ENCODE measurements around the gene LRMDA. TPM values are rescaled to one million over a fixed set of nuclear protein-coding genes. Genes with fewer than 3 reads are reported as not detected.

Gene LRMDA
- total RNA-seq, 1 experiment from 2014 or later, result 20.3 TPM

- no peak for DNase-seq (ENCODE audit: low read depth)
- in situ Hi-C loops (cut with HindIII; ENCODE audit: low pct_unique_long_range_greater_than_20kb, low sequenced_read_pairs), result no loop called here
These were observed 30.5 kb downstream of the LRMDA start for GRCh38 chr10:75461672-75462649.

- DNase-seq (ENCODE audit: low read depth), result no peak
- in situ Hi-C loops (cut with HindIII; ENCODE audit: low pct_unique_long_range_greater_than_20kb, low sequenced_read_pairs), result no loop called here
These were observed 31.4 kb downstream of the LRMDA start for GRCh38 chr10:75462865-75463264.

GRCh38 chr10:75464478-75465449, 33.3 kb downstream of the LRMDA start:
- no peak for DNase-seq (ENCODE audit: low read depth)
- in situ Hi-C loops (cut with HindIII; ENCODE audit: low pct_unique_long_range_greater_than_20kb, low sequenced_read_pairs), result no loop called here

- no peak for DNase-seq (ENCODE audit: low read depth)
- in situ Hi-C loops (cut with HindIII; ENCODE audit: low pct_unique_long_range_greater_than_20kb, low sequenced_read_pairs), result no loop called here
These were observed 34.0 kb downstream of the LRMDA start for GRCh38 chr10:75465450-75465827.

GRCh38 chr10:75466001-75466400, 34.6 kb downstream of the LRMDA start:
- in situ Hi-C loops (cut with HindIII; ENCODE audit: low pct_unique_long_range_greater_than_20kb, low sequenced_read_pairs), result no loop called here
- DNase-seq (ENCODE audit: low read depth), result no peak

- DNase-seq (ENCODE audit: low read depth), result peak; percentile 19
These were observed 35.5 kb downstream of the LRMDA start for GRCh38 chr10:75466886-75467285.

GRCh38 chr10:75468612-75469005, 37.2 kb downstream of the LRMDA start:
- DNase-seq (ENCODE audit: low read depth), result no peak
- in situ Hi-C loops (cut with HindIII; ENCODE audit: low pct_unique_long_range_greater_than_20kb, low sequenced_read_pairs), result no loop called here

More at GRCh38 chr10:75466886-75467285, 35.5 kb downstream of the LRMDA start:
- in situ Hi-C loops (cut with HindIII; ENCODE audit: low pct_unique_long_range_greater_than_20kb, low sequenced_read_pairs), result no loop called here

- DNase-seq (ENCODE audit: low read depth), result peak; percentile 54
- in situ Hi-C loops (cut with HindIII; ENCODE audit: low pct_unique_long_range_greater_than_20kb, low sequenced_read_pairs), result no loop called here
These were observed 37.7 kb downstream of the LRMDA start for GRCh38 chr10:75469006-75469616.

- DNase-seq (ENCODE audit: low read depth), result no peak
- in situ Hi-C loops (cut with HindIII; ENCODE audit: low pct_unique_long_range_greater_than_20kb, low sequenced_read_pairs), result no loop called here
These were observed 39.5 kb downstream of the LRMDA start for GRCh38 chr10:75470901-75471300.

GRCh38 chr10:75472685-75473084, 41.3 kb downstream of the LRMDA start:
- in situ Hi-C loops (cut with HindIII; ENCODE audit: low pct_unique_long_range_greater_than_20kb, low sequenced_read_pairs), result no loop called here
- no peak for DNase-seq (ENCODE audit: low read depth)

GRCh38 chr10:75474106-75474505, 42.7 kb downstream of the LRMDA start:
- no peak for DNase-seq (ENCODE audit: low read depth)
- in situ Hi-C loops (cut with HindIII; ENCODE audit: low pct_unique_long_range_greater_than_20kb, low sequenced_read_pairs), result no loop called here

- in situ Hi-C loops (cut with HindIII; ENCODE audit: low pct_unique_long_range_greater_than_20kb, low sequenced_read_pairs), result no loop called here
- no peak for DNase-seq (ENCODE audit: low read depth)
These were observed 44.2 kb downstream of the LRMDA start for GRCh38 chr10:75475460-75476182.

GRCh38 chr10:75476569-75476968, 45.1 kb downstream of the LRMDA start:
- no peak for DNase-seq (ENCODE audit: low read depth)
- in situ Hi-C loops (cut with HindIII; ENCODE audit: low pct_unique_long_range_greater_than_20kb, low sequenced_read_pairs), result no loop called here

- no peak for DNase-seq (ENCODE audit: low read depth)
- in situ Hi-C loops (cut with HindIII; ENCODE audit: low pct_unique_long_range_greater_than_20kb, low sequenced_read_pairs), result no loop called here
These were observed 45.6 kb downstream of the LRMDA start for GRCh38 chr10:75476985-75477384.

GRCh38 chr10:75477680-75478079, 46.3 kb downstream of the LRMDA start:
- DNase-seq (ENCODE audit: low read depth), result no peak
- in situ Hi-C loops (cut with HindIII; ENCODE audit: low pct_unique_long_range_greater_than_20kb, low sequenced_read_pairs), result no loop called here

GRCh38 chr10:75480374-75480773, 49.0 kb downstream of the LRMDA start:
- in situ Hi-C loops (cut with HindIII; ENCODE audit: low pct_unique_long_range_greater_than_20kb, low sequenced_read_pairs), result no loop called here

GRCh38 chr10:75483188-75483587, 51.8 kb downstream of the LRMDA start:
- in situ Hi-C loops (cut with HindIII; ENCODE audit: low pct_unique_long_range_greater_than_20kb, low sequenced_read_pairs), result no loop called here
- no peak for DNase-seq (ENCODE audit: low read depth)

More at GRCh38 chr10:75480374-75480773, 49.0 kb downstream of the LRMDA start:
- no peak for DNase-seq (ENCODE audit: low read depth)

GRCh38 chr10:75484717-75485116, 53.3 kb downstream of the LRMDA start:
- no peak for DNase-seq (ENCODE audit: low read depth)
- in situ Hi-C loops (cut with HindIII; ENCODE audit: low pct_unique_long_range_greater_than_20kb, low sequenced_read_pairs), result no loop called here
